H1 (cell line): ENCODE data around the gene P3H4. TPM values are rescaled to one million over a fixed set of nuclear protein-coding genes. Genes with fewer than 3 reads are reported as not detected.

Source experiments
- CTCF ChIA-PET: fragments of 300-600 bp; sonication (Branson Sonifier 250); formaldehyde crosslinking; loops from one replicate; lab custom pipeline; 2021; ENCODE audit not compliant: partially characterized antibody; lab: Charles Lee
- POLR2A ChIA-PET: fragments of 300-600 bp; sonication (Branson Sonifier 250); formaldehyde crosslinking; loops from one replicate; lab custom pipeline; 2021; ENCODE audit warnings: inconsistent platforms; ENCODE audit not compliant: partially characterized antibody; lab: Charles Lee
- DNase-seq, 2 experiments: peaks; one replicate each; pipeline versions ENCODE4 v3.0.0 to v3.0.0-alpha.2; 2010 to 2022; ENCODE audit warnings: low spot score in 2 of 2, low read depth in 1 of 2, mixed read lengths in 1 of 2
- FAIRE-seq: peaks from 2 replicates; lab custom pipeline; 2011; peaks lifted over from hg19 to GRCh38; lab: Jason Lieb, UNC
- H2AFZ ChIP-seq: 2 replicates; pipeline ENCODE4 v1.8.1; 2012; ENCODE audit warnings: low read length, inconsistent platforms
- H2AK5ac ChIP-seq: 2 replicates; pipeline ENCODE4 v1.6.1; 2013; ENCODE audit warnings: low read depth, low read length
- H2BK120ac ChIP-seq: replicated peaks from 2 replicates; pipeline ENCODE3; 2013; ENCODE audit warnings: low read depth, low read length, inconsistent platforms
- H2BK12ac ChIP-seq: 2 replicates; pipeline ENCODE4 v1.6.1; 2013; ENCODE audit warnings: low read depth, low read length
- H2BK15ac ChIP-seq: 2 replicates; pipeline ENCODE4 v1.6.1; 2013; ENCODE audit warnings: low read length
- H2BK20ac ChIP-seq: 2 replicates; pipeline ENCODE4 v1.6.1; 2013; ENCODE audit warnings: low read length
- H2BK5ac ChIP-seq: 2 replicates; pipeline ENCODE4 v1.6.1; 2013; ENCODE audit warnings: low read depth, low read length
- H3K14ac ChIP-seq: 2 replicates; pipeline ENCODE4 v1.6.1; 2013; ENCODE audit warnings: inconsistent platforms; ENCODE audit not compliant: insufficient read length
- H3K18ac ChIP-seq: 2 replicates; pipeline ENCODE4 v1.6.1; 2013; ENCODE audit warnings: low read length; ENCODE audit errors: extremely low read depth
- H3K23ac ChIP-seq: 2 replicates; pipeline ENCODE4 v1.6.1; 2013; ENCODE audit warnings: inconsistent platforms; ENCODE audit not compliant: insufficient read length
- H3K23me2 ChIP-seq: 2 replicates; pipeline ENCODE4 v1.6.1; 2013; ENCODE audit warnings: low read depth, low read length
- H3K27ac ChIP-seq: 2 replicates; pipeline ENCODE4 v1.6.1; 2011; ENCODE audit warnings: low read depth, low read length, inconsistent platforms
- H3K27me3 ChIP-seq, 4 experiments: replicated peaks in 1 of 4; 1 replicate in 1 of 4; 2 replicates in 3 of 4; pipeline versions ENCODE4 v1.6.1 to v1.8.1; 2011 to 2013; ENCODE audit warnings: low read length in 3 of 4, mild to moderate bottlenecking in 3 of 4, inconsistent platforms in 2 of 4, mixed read lengths in 2 of 4, moderate library complexity in 1 of 4; ENCODE audit not compliant: control insufficient read depth in 3 of 4, insufficient read depth in 3 of 4; ENCODE audit errors: extremely low read depth in 1 of 4
- H3K36me3 ChIP-seq, 4 experiments: 2 replicates each; pipeline versions ENCODE4 v1.6.1 to v1.8.1; 2011 to 2013; ENCODE audit warnings: mild to moderate bottlenecking in 4 of 4, low read length in 3 of 4, moderate library complexity in 2 of 4, control low read depth in 1 of 4, inconsistent platforms in 1 of 4; ENCODE audit not compliant: insufficient read depth in 4 of 4, control insufficient read depth in 2 of 4
- H3K4ac ChIP-seq: replicated peaks from 2 replicates; pipeline ENCODE3; 2013; ENCODE audit warnings: low read length, low read depth, mixed read lengths, inconsistent platforms; ENCODE audit not compliant: insufficient read length
- H3K4me1 ChIP-seq, 4 experiments: replicated peaks in 1 of 4; 1 replicate in 1 of 4; 2 replicates in 3 of 4; pipeline versions ENCODE4 v1.6.1 to v1.8.1; 2011 to 2013; ENCODE audit warnings: low read length in 3 of 4, inconsistent platforms in 2 of 4, mixed read lengths in 1 of 4; ENCODE audit not compliant: insufficient read depth in 4 of 4, control insufficient read depth in 3 of 4
- H3K4me2 ChIP-seq, 2 experiments: 2 replicates each; pipeline versions ENCODE4 v1.6.1 to v1.8.1; 2011 to 2013; ENCODE audit warnings: low read depth in 2 of 2, low read length in 2 of 2, control low read depth in 1 of 2, inconsistent platforms in 1 of 2, mild to moderate bottlenecking in 1 of 2; ENCODE audit not compliant: insufficient read depth in 1 of 2
- H3K4me3 ChIP-seq, 4 experiments: fragments of 200-600, 300-600 bp in 1 of 4; sonication (generic), shearing (Covaris generic), sonication (Bioruptor Twin) in 1 of 4; 2 replicates each; pipeline versions ENCODE4 v1.5.1 to v1.8.1; 2011 to 2016; ENCODE audit warnings: low read length in 4 of 4, low read depth in 3 of 4, control low read depth in 2 of 4, inconsistent platforms in 2 of 4, mild to moderate bottlenecking in 2 of 4, mixed read lengths in 1 of 4, moderate library complexity in 1 of 4; ENCODE audit not compliant: insufficient read depth in 2 of 4; ENCODE audit errors: extremely low read depth in 1 of 4
- H3K56ac ChIP-seq: replicated peaks from 2 replicates; pipeline ENCODE3; 2013; ENCODE audit warnings: low read depth, mild to moderate bottlenecking, mixed read lengths, low read length, inconsistent platforms; ENCODE audit not compliant: insufficient read length
- H3K79me1 ChIP-seq: 2 replicates; pipeline ENCODE4 v1.6.1; 2013; ENCODE audit warnings: low read depth, low read length, control low read depth
- H3K79me2 ChIP-seq, 2 experiments: 2 replicates each; pipeline versions ENCODE4 v1.6.1 to v1.8.1; 2012 to 2013; ENCODE audit warnings: low read length in 2 of 2, mild to moderate bottlenecking in 2 of 2, inconsistent platforms in 1 of 2; ENCODE audit not compliant: insufficient read depth in 2 of 2, control insufficient read depth in 1 of 2
- H3K9ac ChIP-seq, 4 experiments: replicated peaks in 1 of 4; 1 replicate in 1 of 4; 2 replicates in 3 of 4; pipeline versions ENCODE4 v1.6.1 to v1.8.1; 2011 to 2013; ENCODE audit warnings: low read depth in 3 of 4, low read length in 3 of 4, control low read depth in 2 of 4, mild to moderate bottlenecking in 2 of 4, moderate library complexity in 2 of 4, inconsistent platforms in 1 of 4; ENCODE audit errors: extremely low read depth in 1 of 4
- H3K9me3 ChIP-seq, 2 experiments: 2 replicates each; pipeline versions ENCODE4 v1.6.1 to v1.8.1; 2012 to 2013; ENCODE audit warnings: mild to moderate bottlenecking in 2 of 2, moderate library complexity in 2 of 2, control low read depth in 1 of 2, inconsistent platforms in 1 of 2, low read depth in 1 of 2, low read length in 1 of 2, mixed read lengths in 1 of 2; ENCODE audit not compliant: insufficient read depth in 2 of 2
- H4K20me1 ChIP-seq, 2 experiments: replicated peaks in 1 of 2; 2 replicates each; pipeline versions ENCODE3 to v1.8.1; 2011 to 2013; ENCODE audit warnings: inconsistent platforms in 2 of 2, low read length in 2 of 2, mild to moderate bottlenecking in 1 of 2; ENCODE audit not compliant: insufficient read depth in 2 of 2, control insufficient read depth in 1 of 2
- H4K5ac ChIP-seq: 2 replicates; pipeline ENCODE4 v1.6.1; 2013; ENCODE audit warnings: low read length, low read depth, mixed read lengths, inconsistent platforms; ENCODE audit not compliant: insufficient read length
- H4K8ac ChIP-seq: 2 replicates; pipeline ENCODE4 v1.8.0; 2013; ENCODE audit warnings: mild to moderate bottlenecking, moderate library complexity, low read length, inconsistent platforms; ENCODE audit not compliant: insufficient read depth; ENCODE audit errors: extremely low read depth
- H4K91ac ChIP-seq: replicated peaks from 2 replicates; pipeline ENCODE3; 2013; ENCODE audit warnings: low read length, mixed read lengths, inconsistent platforms; ENCODE audit not compliant: insufficient read length
- CEBPB ChIP-seq: IDR thresholded peaks from 2 replicates; pipeline ENCODE4 v1.6.1; 2012; ENCODE audit warnings: low read depth, low read length
- GTF2F1 ChIP-seq: IDR thresholded peaks from 2 replicates; pipeline ENCODE4 v1.6.1; 2012; ENCODE audit warnings: low read depth, low read length, improper control_type of control experiment, borderline replicate concordance
- RBBP5 ChIP-seq: IDR thresholded peaks from 2 replicates; pipeline ENCODE4 v1.7.1; 2012; ENCODE audit warnings: low read depth, mild to moderate bottlenecking, inconsistent platforms, low read length, moderate library complexity, borderline replicate concordance
- SP2 ChIP-seq: IDR thresholded peaks from 2 replicates; pipeline ENCODE4 v1.6.1; 2012; ENCODE audit warnings: mild to moderate bottlenecking, low read length, inconsistent platforms
- SRF ChIP-seq: IDR thresholded peaks from 2 replicates; pipeline ENCODE4 v1.6.1; 2011; ENCODE audit warnings: mild to moderate bottlenecking, low read depth, low read length, moderate library complexity
- TAF7 ChIP-seq: optimal IDR thresholded peaks from 2 replicates; pipeline ENCODE3; 2011; ENCODE audit warnings: low read depth, mild to moderate bottlenecking, inconsistent platforms, low read length, moderate library complexity, borderline replicate concordance
- WGBS, 2 experiments: shearing (Covaris generic) in 1 of 2; methylation state at CpG; one replicate each; pipeline versions ENCODE4 v1.1.6 to v1.1.7; 2013 to 2015; ENCODE audit warnings: low lambda C conversion rate in 2 of 2, mixed read lengths in 2 of 2, inconsistent platforms in 1 of 2, low coverage in 1 of 2, missing lambda C conversion rate in 1 of 2; ENCODE audit not compliant: insufficient replicate concordance in 2 of 2, insufficient coverage in 1 of 2, insufficient read length in 1 of 2; ENCODE audit errors: extremely low coverage in 1 of 2, missing lambda C conversion rate in 1 of 2; 5-methylcytosine and 5-hydroxymethylcytosine counted together
- long read RNA-seq, 2 experiments: library from RNA in 1 of 2; library from capped mRNA in 1 of 2; stranded (forward); transcript quantifications; one replicate each; pipeline ENCODE4 v2.0.0, GENCODE V29; 2021; ENCODE audit warnings: inconsistent platforms in 1 of 2
- polyA minus RNA-seq, 3 experiments: library from RNA; depleted of rRNA, polyadenylated mRNA; stranded (reverse); fragments of >200 nt; gene quantifications; 1 replicate in 2 of 3; 2 replicates in 1 of 3; pipeline ENCODE4 v1.2.3, GENCODE V29; 2011
- polyA plus RNA-seq, 7 experiments: library from polyadenylated mRNA; depleted of rRNA in 3 of 7; stranded (reverse) in 5 of 7; unstranded in 2 of 7; fragments of >200 nt in 5 of 7; fragments of 200-250 nt in 2 of 7; gene quantifications; 1 replicate in 5 of 7; 2 replicates in 1 of 7; 4 replicates in 1 of 7; pipeline versions ENCODE4 v1.2.1 to v1.2.3, GENCODE V29; 2011 to 2013; ENCODE audit warnings: missing spikeins in 2 of 7, mixed read lengths in 2 of 7
- total RNA-seq: library from RNA; stranded (reverse); fragmentation: NEBNext Ultra II Directional; extraction: Animal tissue kit (Norgen Biotek cat#: 25700); gene quantifications from 2 replicates; pipeline ENCODE4 v1.2.1, GENCODE V29; 2021
- TF ChIP-seq, protein P1 (sequence below): IDR thresholded peaks from 2 replicates; pipeline ENCODE4 v1.6.1; 2012; ENCODE audit warnings: inconsistent platforms

P3H4 gene
- total RNA-seq (22.6 and 23.4 TPM in 2 replicates), polyA plus RNA-seq (2011; rRNA removed) (26.7 and 36.6 TPM in 2 replicates), polyA minus RNA-seq (2011; rRNA and poly(A)+ RNA removed) (13.9 and 14.4 TPM in 2 replicates)
- 32.3 TPM for polyA plus RNA-seq (2011; cell fraction: cytosol; rRNA removed)
- polyA plus RNA-seq (2011; cell fraction: nucleus; rRNA removed), result 26.2 TPM
- polyA plus RNA-seq (2012, experiment 1 of 2), result 19.2 to 25.6 TPM (median 23.3 TPM) in 4 replicates
- polyA plus RNA-seq (2012, experiment 2 of 2), result 18.1 TPM
- polyA plus RNA-seq (2013, experiment 1 of 2), result 27.7 TPM
- 29.1 TPM for polyA plus RNA-seq (2013, experiment 2 of 2)
- 22.9 TPM for polyA minus RNA-seq (2011; cell fraction: cytosol; rRNA and poly(A)+ RNA removed)
- polyA minus RNA-seq (2011; cell fraction: nucleus; rRNA and poly(A)+ RNA removed), result 22.3 TPM
- long read RNA-seq, experiment 1, partial matches to known transcripts, result 5 of 18 reads
- long read RNA-seq, experiment 1, other reads (novel, unspliced or antisense), result 8 of 18 reads
- long read RNA-seq, experiment 2, partial matches to known transcripts, result 10 of 13 reads
- long read RNA-seq, experiment 2, other reads (novel, unspliced or antisense), result 3 of 13 reads

GRCh38 chr17:41811549-41812380 lies at the start of gene P3H4:
Gene P3H4 (minus strand): TSS chr17:41811949. CDS start chr17:41811915, 34 bp downstream.
- H3K4me3 ChIP-seq, result peak within 1 kb of the TSS; percentile 70 to 94 (median 81)
- peaks cover 0 to 12% of the 10 kb centered on the region in 2 experiments for H4K20me1 ChIP-seq
- H3K27me3 ChIP-seq, result peaks cover 0 to 6% (median 3%) of the 10 kb centered on the region in 4 experiments; a peak in 4 of 7 replicates
- H3K4me1 ChIP-seq, result peaks cover 0 to 23% (median 7%) of the 10 kb centered on the region in 4 experiments; a peak in 6 of 7 replicates
- DNase-seq (peak in 1 of 2 experiments; percentile 93), FAIRE-seq (no peak)
- peak within 1 kb of the TSS; percentile 75; the same call in 1 of the 2 replicates for H4K8ac ChIP-seq
- no peak within 1 kb of the TSS for H2AK5ac ChIP-seq
- no peak within 1 kb of the TSS for H3K14ac ChIP-seq
- H3K4ac ChIP-seq, result peak within 1 kb of the TSS; percentile 98
- H3K9me3 ChIP-seq, result peaks cover 0 to 4% of the 10 kb centered on the region in 2 experiments; a peak in 1 of 4 replicates
- POLR2A ChIA-PET, result interaction anchor here (0.7 to 4.2 kb wide), 24 partner anchors 10 to 133 kb away, joined by 3 to 40 read pairs (median 5); partner anchors contain the start of genes ACLY, EIF1, HAP1 and JUP
- CTCF ChIA-PET, result interaction anchor here (0.6 to 4.8 kb wide), 31 partner anchors 10 to 1295 kb away, joined by 3 to 46 read pairs (median 5); partner anchors contain the start of genes JUP and KLHL11
- WGBS, 2 experiments, result 2% methylated on average over 62 of the region's 96 CpGs; no CpG with 5 or more reads in 1 of the 2 experiments
- H3K56ac ChIP-seq, result peak within 1 kb of the TSS; percentile 96
- peak within 1 kb of the TSS; percentile 99 for H3K18ac ChIP-seq
- H4K91ac ChIP-seq, result peak within 1 kb of the TSS; percentile 98
- peaks cover 21% of the 10 kb centered on the region for H3K23me2 ChIP-seq
- H2BK15ac ChIP-seq, result peak within 1 kb of the TSS; percentile 100
- peaks cover 0 to 33% of the 10 kb centered on the region in 2 experiments; a peak in 2 of 4 replicates for H3K79me2 ChIP-seq
- H3K36me3 ChIP-seq, result no peaks in the 10 kb centered on the region; a peak in 1 of 8 replicates
- H3K4me2 ChIP-seq, result peak within 1 kb of the TSS; percentile 94 to 95
- H2BK20ac ChIP-seq, result peak within 1 kb of the TSS; percentile 86; the same call in 1 of the 2 replicates
- H2BK120ac ChIP-seq, result peak within 1 kb of the TSS; percentile 76
- H4K5ac ChIP-seq, result peak within 1 kb of the TSS; percentile 95
- H2BK5ac ChIP-seq, result peak within 1 kb of the TSS; percentile 91; the same call in 1 of the 2 replicates
- peak within 1 kb of the TSS; percentile 82; the same call in 1 of the 2 replicates for H2AFZ ChIP-seq
- peak within 1 kb of the TSS; percentile 99; the same call in 1 of the 2 replicates for H2BK12ac ChIP-seq
- H3K79me1 ChIP-seq, result peaks cover 16% of the 10 kb centered on the region
- H3K9ac ChIP-seq, result peak within 1 kb of the TSS in 3 of 4 experiments; percentile 66 to 72 (median 68); a peak in 5 of 7 replicates
- no peak within 1 kb of the TSS for H3K23ac ChIP-seq
- peak within 1 kb of the TSS; percentile 65; the same call in 1 of the 2 replicates for H3K27ac ChIP-seq
- peak; percentile 70; the same call in 1 of the 2 replicates for TF ChIP-seq RBBP5
- no peak for TF ChIP-seq CEBPB
- TF ChIP-seq, protein P1, sequence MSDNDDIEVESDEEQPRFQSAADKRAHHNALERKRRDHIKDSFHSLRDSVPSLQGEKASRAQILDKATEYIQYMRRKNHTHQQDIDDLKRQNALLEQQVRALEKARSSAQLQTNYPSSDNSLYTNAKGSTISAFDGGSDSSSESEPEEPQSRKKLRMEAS, result peak; percentile 83
- TF ChIP-seq GTF2F1, result no peak
- TF ChIP-seq TAF7, result no peak
- TF ChIP-seq SRF, result no peak
- no peak for TF ChIP-seq SP2
